Measurements from ENCODE around the gene BAIAP2L2.

GRCh38 chr22:38104084-38104483, 6.4 kb downstream of the BAIAP2L2 start:
- no peak for TF ChIP-seq CTCF (IDR thresholded peaks at IDR 0.05)
- TF ChIP-seq POLR2A (IDR thresholded peaks at IDR 0.05): no peak

All from testis (tissue), 2 donors.